ENCODE data around the gene STOX2. TPM values are rescaled to one million over a fixed set of nuclear protein-coding genes. Genes with fewer than 3 reads are reported as not detected.

The STOX2 gene
- total RNA-seq, 5 donors from 2014 or later (not counting 1 experiment from before 2014, with no cell fraction given), result 0.22 to 0.50 TPM; not detected in 3

DNA sequence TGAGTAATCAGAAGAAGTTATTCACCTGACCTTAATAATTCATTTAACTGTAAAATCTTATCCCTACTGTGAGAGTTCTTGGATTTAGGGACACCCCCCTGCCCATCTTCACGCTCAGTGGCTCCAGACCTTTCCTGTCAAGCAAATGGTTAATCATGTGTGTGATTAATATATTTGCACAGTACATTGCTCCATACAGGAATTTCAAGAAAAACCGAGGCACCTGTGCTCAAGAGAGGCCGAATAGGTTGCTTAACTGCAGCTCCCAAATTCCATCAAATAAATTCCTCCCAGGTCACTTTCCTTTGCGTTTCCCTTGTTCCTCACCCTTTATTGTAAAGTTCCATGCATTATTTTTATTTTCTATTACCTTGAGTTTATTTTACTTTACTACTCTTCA, 119.5 kb downstream of the STOX2 start:
- Mint-ChIP-seq H3K4me1 (peaks cover 24 to 25% (median 24%) of the 10 kb centered on the region in 3 donors), H3K36me3 (no peaks in the 10 kb centered on the region), H3K9me3 (no peaks in the 10 kb centered on the region), H3K27ac (no peak overlapping the region), H3K4me3 (no peak overlapping the region), H3K27me3 (peaks cover 0 to 10% of the 10 kb centered on the region in 2 donors)
- WGBS (ENCODE audit: insufficient coverage), result 83% methylated on average over 2 of the region's 4 CpGs
- H3K4me1 ChIP-seq (ENCODE audit: control insufficient read depth in 1 of 2, extremely low read depth in 1 of 2, insufficient read depth in 2 of 2, low read length in 2 of 2), result peaks cover 12 to 21% of the 10 kb centered on the region in 2 experiments
- H3K36me3 ChIP-seq (ENCODE audit: control insufficient read depth in 2 of 2, extremely low read depth in 1 of 2, insufficient read depth in 1 of 2, low read length in 1 of 2), result no peaks in the 10 kb centered on the region
- no peak overlapping the region for H3K4me3 ChIP-seq (ENCODE audit: control insufficient read depth in 1 of 2, extremely low read depth in 1 of 2, low read length in 1 of 2)
- CTCF ChIA-PET, result no interaction called here
- POLR2A ChIA-PET, result no interaction called here
- ATAC-seq (replicated peaks in 1 of 4) (no peak), DNase-seq (no peak)
- no peak overlapping the region for H3K27ac ChIP-seq (ENCODE audit: low read length)
- no peaks in the 10 kb centered on the region for H3K9me3 ChIP-seq
- H3K27me3 ChIP-seq (replicated peaks in 1 of 2; ENCODE audit: control insufficient read depth in 2 of 2, extremely low read depth in 1 of 2, insufficient read depth in 2 of 2, low read length in 1 of 2), result peaks cover 0 to 3% of the 10 kb centered on the region in 2 experiments

DNA sequence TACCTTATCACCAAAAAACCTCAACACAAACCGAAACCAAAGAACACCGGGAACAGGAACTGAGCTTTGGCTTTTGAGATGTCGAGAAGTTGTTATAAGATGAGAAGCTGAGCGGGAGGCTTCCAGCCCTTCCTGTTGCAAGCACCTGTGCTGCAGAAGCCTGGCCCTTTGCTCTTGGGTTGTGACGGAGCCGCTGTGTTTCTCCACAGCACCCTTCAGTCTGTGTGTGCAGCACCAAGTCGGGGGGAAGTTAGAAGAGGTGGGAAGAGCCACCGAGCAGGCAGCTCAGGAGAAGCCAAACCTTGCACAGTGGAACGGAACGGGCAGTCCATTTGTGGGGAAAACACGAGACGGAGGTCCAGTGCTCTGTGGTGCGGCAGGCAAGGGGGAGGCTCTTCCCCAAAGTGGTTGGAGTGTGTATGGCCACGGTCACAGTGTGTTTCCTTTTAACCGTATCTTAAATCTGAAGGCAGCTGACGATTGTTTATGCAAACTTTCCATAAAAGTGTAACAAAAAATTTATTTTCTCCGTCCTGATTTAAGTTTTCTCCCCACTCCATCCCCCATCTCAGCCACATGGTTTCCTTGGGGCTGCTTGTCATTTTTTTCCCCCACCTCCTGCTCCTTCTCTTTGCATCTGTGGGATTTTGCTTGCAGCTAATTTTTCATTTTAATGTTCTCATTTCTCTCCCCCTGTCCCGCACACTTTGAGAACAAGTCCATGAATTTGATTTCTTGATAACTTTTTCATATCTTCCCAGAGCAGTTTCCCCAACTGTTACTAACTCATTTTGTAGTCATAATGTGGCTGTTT, 123.7 kb downstream of the STOX2 start:
- Mint-ChIP-seq H3K27me3 (peaks cover 0 to 19% of the 10 kb centered on the region in 2 donors), H3K4me3 (peak overlapping the region; percentile 79 to 85 (median 82)), H3K4me1 (peaks cover 24 to 25% (median 24%) of the 10 kb centered on the region in 3 donors), H3K27ac (peak overlapping the region in 1 of 2 donors; percentile 75), H3K9me3 (no peaks in the 10 kb centered on the region), H3K36me3 (no peaks in the 10 kb centered on the region)
- POLR2A ChIA-PET, result interaction anchor here in 1 of 2 donors (0.6 kb wide), 1 partner anchor 11 kb away, joined by 6 read pairs; no protein-coding TSS in a partner anchor
- CTCF ChIA-PET, result interaction anchor here in 1 of 2 donors (0.6 kb wide), 1 partner anchor 8 kb away, joined by 4 read pairs; no protein-coding TSS in a partner anchor
- no peak overlapping the region for H3K27ac ChIP-seq (ENCODE audit: low read length)
- no peaks in the 10 kb centered on the region for H3K9me3 ChIP-seq
- peak overlapping the region; percentile 41 to 75 for H3K4me3 ChIP-seq (ENCODE audit: control insufficient read depth in 1 of 2, extremely low read depth in 1 of 2, low read length in 1 of 2)
- 2% methylated on average over 13 of the region's 18 CpGs for WGBS (ENCODE audit: insufficient coverage)
- DNase-seq, result peak in 23 of 35 experiments; percentile 2 to 35 (median 9)
- no peaks in the 10 kb centered on the region for H3K36me3 ChIP-seq (ENCODE audit: control insufficient read depth in 2 of 2, extremely low read depth in 1 of 2, insufficient read depth in 1 of 2, low read length in 1 of 2)
- H3K4me1 ChIP-seq (ENCODE audit: control insufficient read depth in 1 of 2, extremely low read depth in 1 of 2, insufficient read depth in 2 of 2, low read length in 2 of 2), result peaks cover 12 to 15% of the 10 kb centered on the region in 2 experiments
- peak; percentile 54 to 82 (median 80) for ATAC-seq (replicated peaks in 1 of 4)
- H3K27me3 ChIP-seq (replicated peaks in 1 of 2; ENCODE audit: control insufficient read depth in 2 of 2, extremely low read depth in 1 of 2, insufficient read depth in 2 of 2, low read length in 1 of 2), result peaks cover 0 to 16% of the 10 kb centered on the region in 2 experiments

DNA sequence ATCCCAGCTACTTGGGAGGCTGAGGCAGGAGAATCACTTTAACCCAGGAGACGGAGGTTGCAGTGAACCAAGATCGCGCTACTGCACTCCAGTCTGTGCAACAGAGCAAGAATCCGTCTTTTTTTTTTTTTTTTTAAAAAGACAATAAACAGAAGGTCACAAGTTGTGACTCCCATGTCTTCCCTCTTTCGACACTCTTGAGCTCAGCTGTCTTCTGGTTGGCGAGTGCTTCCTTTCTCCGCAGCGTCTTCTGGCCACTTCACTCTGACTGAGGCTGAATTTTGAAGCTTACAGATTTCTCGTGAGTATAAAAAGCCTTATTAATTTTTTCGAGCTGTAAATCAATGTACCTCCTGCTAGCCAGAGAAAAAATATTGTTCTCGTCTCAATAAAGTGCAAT, 124.9 kb downstream of the STOX2 start:
- no peak overlapping the region for H3K27ac Mint-ChIP-seq

DNA sequence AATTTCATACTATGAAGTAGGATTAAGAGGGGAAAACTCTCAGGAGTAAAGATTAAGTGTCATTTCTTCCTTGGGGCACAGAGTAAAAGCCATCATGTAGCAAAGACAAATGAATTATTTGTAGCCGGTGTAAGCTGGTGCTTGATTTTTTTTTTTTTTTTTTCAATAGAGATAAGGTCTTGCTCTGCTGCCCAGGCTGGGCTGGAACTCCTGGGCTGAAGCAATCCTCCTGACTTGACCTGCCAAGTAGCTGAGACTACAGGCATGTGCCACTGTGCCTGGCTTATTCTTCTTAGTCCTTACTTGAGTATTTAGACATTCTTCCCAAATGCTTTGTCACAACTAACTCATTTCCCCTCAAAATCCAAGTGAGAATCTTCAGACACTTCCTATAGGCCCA, 125.7 kb downstream of the STOX2 start:
- no CpG with 5 or more reads among the region's 1 CpG for WGBS (ENCODE audit: insufficient coverage)
- no peak overlapping the region for H3K4me3 ChIP-seq (ENCODE audit: control insufficient read depth in 1 of 2, extremely low read depth in 1 of 2, low read length in 1 of 2)
- ChIA-PET CTCF (interaction anchor here in 1 of 2 donors (0.7 kb wide), 1 partner anchor 1085 kb away, joined by 3 read pairs; no protein-coding TSS in a partner anchor), POLR2A (no interaction called here)
- no peaks in the 10 kb centered on the region for H3K9me3 ChIP-seq
- H3K27me3 ChIP-seq (replicated peaks in 1 of 2; ENCODE audit: control insufficient read depth in 2 of 2, extremely low read depth in 1 of 2, insufficient read depth in 2 of 2, low read length in 1 of 2), result peaks cover 0 to 20% of the 10 kb centered on the region in 2 experiments
- peaks cover 24 to 25% (median 24%) of the 10 kb centered on the region in 3 donors for H3K4me1 Mint-ChIP-seq
- no peak overlapping the region for H3K27ac Mint-ChIP-seq
- H3K36me3 Mint-ChIP-seq, result no peaks in the 10 kb centered on the region
- H3K27ac ChIP-seq (ENCODE audit: low read length), result no peak overlapping the region
- no peaks in the 10 kb centered on the region for H3K9me3 Mint-ChIP-seq
- peaks cover 12 to 15% of the 10 kb centered on the region in 2 experiments for H3K4me1 ChIP-seq (ENCODE audit: control insufficient read depth in 1 of 2, extremely low read depth in 1 of 2, insufficient read depth in 2 of 2, low read length in 2 of 2)
- DNase-seq (no peak), ATAC-seq (replicated peaks in 1 of 4) (no peak)
- H3K4me3 Mint-ChIP-seq, result no peak overlapping the region
- peaks cover 3 to 30% of the 10 kb centered on the region in 2 donors for H3K27me3 Mint-ChIP-seq
- no peaks in the 10 kb centered on the region for H3K36me3 ChIP-seq (ENCODE audit: control insufficient read depth in 2 of 2, extremely low read depth in 1 of 2, insufficient read depth in 1 of 2, low read length in 1 of 2)

More for the DNA sequence above, 124.9 kb downstream of the STOX2 start:
- DNase-seq, result no peak
- Histone ChIP-seq H3K4me3 (ENCODE audit: control insufficient read depth in 1 of 2, extremely low read depth in 1 of 2, low read length in 1 of 2) (no peak overlapping the region), H3K4me1 (ENCODE audit: control insufficient read depth in 1 of 2, extremely low read depth in 1 of 2, insufficient read depth in 2 of 2, low read length in 2 of 2) (peaks cover 12 to 15% of the 10 kb centered on the region in 2 experiments), H3K9me3 (no peaks in the 10 kb centered on the region), H3K27ac (ENCODE audit: low read length) (no peak overlapping the region), H3K27me3 (replicated peaks in 1 of 2; ENCODE audit: control insufficient read depth in 2 of 2, extremely low read depth in 1 of 2, insufficient read depth in 2 of 2, low read length in 1 of 2) (peaks cover 0 to 20% of the 10 kb centered on the region in 2 experiments), H3K36me3 (ENCODE audit: control insufficient read depth in 2 of 2, extremely low read depth in 1 of 2, insufficient read depth in 1 of 2, low read length in 1 of 2) (no peaks in the 10 kb centered on the region)
- H3K9me3 Mint-ChIP-seq, result no peaks in the 10 kb centered on the region
- ChIA-PET POLR2A (interaction anchor here in 1 of 2 donors (0.6 kb wide), 1 partner anchor 19 kb away, joined by 4 read pairs; no protein-coding TSS in a partner anchor), CTCF (interaction anchor here in 1 of 2 donors (0.6 kb wide), 1 partner anchor 1068 kb away, joined by 3 read pairs; no protein-coding TSS in a partner anchor)
- peaks cover 24 to 25% (median 24%) of the 10 kb centered on the region in 3 donors for H3K4me1 Mint-ChIP-seq
- H3K36me3 Mint-ChIP-seq, result no peaks in the 10 kb centered on the region
- no peak for ATAC-seq (replicated peaks in 1 of 4)
- H3K27me3 Mint-ChIP-seq, result peaks cover 0 to 28% of the 10 kb centered on the region in 2 donors
- 86% methylated on average over 8 of the region's 11 CpGs for WGBS (ENCODE audit: insufficient coverage)
- no peak overlapping the region for H3K4me3 Mint-ChIP-seq

DNA sequence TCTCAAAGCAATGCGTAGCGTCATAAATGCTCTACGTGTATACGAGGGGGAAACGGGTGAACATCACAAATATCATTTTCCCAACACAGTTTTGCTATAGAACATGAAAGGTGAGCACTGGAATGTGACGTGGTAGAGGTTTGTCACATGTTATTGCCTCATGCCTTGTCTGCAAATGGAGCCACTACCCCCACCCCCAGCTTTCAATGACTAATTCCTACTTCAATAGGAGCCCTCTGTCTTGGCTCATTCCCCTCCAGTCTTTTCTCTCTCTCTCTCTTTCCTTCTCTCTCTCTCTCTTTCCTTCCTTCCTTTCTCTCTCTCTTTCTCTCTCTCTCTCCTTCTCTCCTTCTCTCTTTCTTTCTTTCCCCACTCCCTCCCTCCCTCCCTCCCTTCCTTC, 127.0 kb downstream of the STOX2 start:
- H3K4me3 ChIP-seq (ENCODE audit: control insufficient read depth in 1 of 2, extremely low read depth in 1 of 2, low read length in 1 of 2), result no peak overlapping the region
- H3K9me3 Mint-ChIP-seq, result no peaks in the 10 kb centered on the region
- H3K27me3 ChIP-seq (replicated peaks in 1 of 2; ENCODE audit: control insufficient read depth in 2 of 2, extremely low read depth in 1 of 2, insufficient read depth in 2 of 2, low read length in 1 of 2), result peaks cover 0 to 20% of the 10 kb centered on the region in 2 experiments
- no peak overlapping the region for H3K27ac Mint-ChIP-seq
- CTCF ChIA-PET, result no interaction called here
- no peak for ATAC-seq (replicated peaks in 1 of 4)
- H3K27me3 Mint-ChIP-seq, result peaks cover 3 to 35% of the 10 kb centered on the region in 2 donors
- no peaks in the 10 kb centered on the region for H3K9me3 ChIP-seq
- no peaks in the 10 kb centered on the region for H3K36me3 ChIP-seq (ENCODE audit: control insufficient read depth in 2 of 2, extremely low read depth in 1 of 2, insufficient read depth in 1 of 2, low read length in 1 of 2)
- POLR2A ChIA-PET, result no interaction called here
- no peaks in the 10 kb centered on the region for H3K36me3 Mint-ChIP-seq
- H3K4me1 Mint-ChIP-seq, result peaks cover 24% of the 10 kb centered on the region in 3 donors
- WGBS (ENCODE audit: insufficient coverage), result no CpG with 5 or more reads among the region's 6 CpGs
- no peak for DNase-seq
- H3K27ac ChIP-seq (ENCODE audit: low read length), result no peak overlapping the region
- peaks cover 12 to 14% of the 10 kb centered on the region in 2 experiments for H3K4me1 ChIP-seq (ENCODE audit: control insufficient read depth in 1 of 2, extremely low read depth in 1 of 2, insufficient read depth in 2 of 2, low read length in 2 of 2)
- no peak overlapping the region for H3K4me3 Mint-ChIP-seq

DNA sequence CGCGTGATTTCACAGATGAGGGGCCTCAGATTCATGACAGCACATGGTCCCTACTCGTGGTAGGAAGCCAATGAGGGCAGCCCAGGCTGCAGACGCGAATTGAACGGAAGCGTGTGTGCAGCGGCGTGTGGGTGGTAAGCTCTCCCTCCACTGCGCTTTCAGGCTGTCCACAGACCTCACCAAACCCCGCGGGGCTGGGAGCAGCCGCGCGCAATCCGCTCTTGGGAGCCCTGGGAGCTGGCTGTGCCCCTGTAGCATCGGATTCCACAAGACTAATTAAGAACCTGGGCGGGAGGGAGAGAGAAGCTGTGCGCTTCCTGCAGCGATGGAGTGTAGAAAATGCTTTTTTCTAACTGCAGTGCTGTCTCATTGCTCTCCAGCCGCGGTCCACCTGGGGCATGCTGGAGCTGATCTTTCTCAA, 134.9 kb downstream of the STOX2 start:
- H3K4me1 ChIP-seq (ENCODE audit: control insufficient read depth in 1 of 2, extremely low read depth in 1 of 2, insufficient read depth in 2 of 2, low read length in 2 of 2), result peaks cover 0 to 4% of the 10 kb centered on the region in 2 experiments
- H3K27me3 Mint-ChIP-seq, result peaks cover 40 to 41% of the 10 kb centered on the region in 2 donors
- H3K27ac Mint-ChIP-seq, result no peak overlapping the region
- peak overlapping the region in 2 of 3 donors; percentile 14 to 66 for H3K4me3 Mint-ChIP-seq
- CTCF ChIA-PET, result no interaction called here
- H3K36me3 ChIP-seq (ENCODE audit: control insufficient read depth in 2 of 2, extremely low read depth in 1 of 2, insufficient read depth in 1 of 2, low read length in 1 of 2), result no peaks in the 10 kb centered on the region
- DNase-seq, result peak in 2 of 35 experiments; percentile 2 to 3
- POLR2A ChIA-PET, result no interaction called here
- 34% methylated on average over 20 of the region's 22 CpGs for WGBS (ENCODE audit: insufficient coverage)
- peak in 1 of 4 experiments; percentile 56 for ATAC-seq (replicated peaks in 1 of 4)
- H3K27me3 ChIP-seq (replicated peaks in 1 of 2; ENCODE audit: control insufficient read depth in 2 of 2, extremely low read depth in 1 of 2, insufficient read depth in 2 of 2, low read length in 1 of 2), result peaks cover 0 to 12% of the 10 kb centered on the region in 2 experiments
- H3K4me1 Mint-ChIP-seq, result peaks cover 5 to 11% (median 10%) of the 10 kb centered on the region in 3 donors
- no peaks in the 10 kb centered on the region for H3K36me3 Mint-ChIP-seq
- peak overlapping the region; percentile 7 to 68 for H3K4me3 ChIP-seq (ENCODE audit: control insufficient read depth in 1 of 2, extremely low read depth in 1 of 2, low read length in 1 of 2)
- no peak overlapping the region for H3K27ac ChIP-seq (ENCODE audit: low read length)
- no peaks in the 10 kb centered on the region for H3K9me3 Mint-ChIP-seq
- no peaks in the 10 kb centered on the region for H3K9me3 ChIP-seq

Measured in T-cell (primary cell).